ENCODE data around the gene WDR90. TPM values are rescaled to one million over a fixed set of nuclear protein-coding genes. Genes with fewer than 3 reads are reported as not detected.
A peak's percentile ranks its signal among the peaks of the same experiment; 100 is the strongest.

The WDR90 gene
- total and polyA plus RNA-seq, 2 of the 13 experiments (the other 11 are each of a cell fraction or from before 2014, with no cell fraction given), result 14.9 to 28.9 TPM

DNA sequence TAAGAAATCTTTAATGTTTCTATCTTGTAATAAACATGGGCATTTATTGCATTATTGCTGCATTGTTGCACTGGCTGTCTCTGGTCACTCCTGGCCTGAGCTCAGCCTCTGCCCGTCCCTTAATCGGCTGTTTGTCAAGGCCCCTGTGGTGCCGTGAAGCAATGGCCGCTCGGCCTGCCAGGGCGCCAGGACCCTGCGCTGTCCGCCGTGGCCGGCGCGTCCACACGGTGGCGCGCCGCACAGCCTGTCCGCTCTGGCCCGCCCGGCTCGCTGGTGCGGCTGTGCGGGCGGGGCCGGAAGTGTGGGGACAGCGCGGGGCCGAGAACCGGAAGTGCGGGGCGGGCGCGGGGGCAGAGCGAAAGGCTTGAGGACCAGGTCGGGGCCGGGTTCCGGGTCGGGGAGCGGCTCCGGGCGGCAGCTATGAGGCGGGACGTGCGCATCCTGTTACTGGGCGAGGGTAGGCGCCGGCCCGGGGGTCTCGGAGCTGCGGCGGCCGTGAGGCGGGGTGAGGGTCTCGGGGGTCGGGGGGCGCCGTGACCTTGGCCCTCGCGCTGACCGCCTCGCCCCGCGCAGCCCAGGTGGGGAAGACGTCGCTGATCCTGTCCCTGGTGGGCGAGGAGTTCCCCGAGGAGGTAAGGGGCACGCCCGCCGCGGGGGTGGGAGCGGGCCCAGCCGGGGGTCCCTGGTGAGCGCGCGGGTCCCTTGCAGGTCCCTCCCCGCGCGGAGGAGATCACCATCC is 18.8 kb downstream of the WDR90 start, which contains the start of gene RHOT2 (continued):
- TF ChIP-seq, protein P1, sequence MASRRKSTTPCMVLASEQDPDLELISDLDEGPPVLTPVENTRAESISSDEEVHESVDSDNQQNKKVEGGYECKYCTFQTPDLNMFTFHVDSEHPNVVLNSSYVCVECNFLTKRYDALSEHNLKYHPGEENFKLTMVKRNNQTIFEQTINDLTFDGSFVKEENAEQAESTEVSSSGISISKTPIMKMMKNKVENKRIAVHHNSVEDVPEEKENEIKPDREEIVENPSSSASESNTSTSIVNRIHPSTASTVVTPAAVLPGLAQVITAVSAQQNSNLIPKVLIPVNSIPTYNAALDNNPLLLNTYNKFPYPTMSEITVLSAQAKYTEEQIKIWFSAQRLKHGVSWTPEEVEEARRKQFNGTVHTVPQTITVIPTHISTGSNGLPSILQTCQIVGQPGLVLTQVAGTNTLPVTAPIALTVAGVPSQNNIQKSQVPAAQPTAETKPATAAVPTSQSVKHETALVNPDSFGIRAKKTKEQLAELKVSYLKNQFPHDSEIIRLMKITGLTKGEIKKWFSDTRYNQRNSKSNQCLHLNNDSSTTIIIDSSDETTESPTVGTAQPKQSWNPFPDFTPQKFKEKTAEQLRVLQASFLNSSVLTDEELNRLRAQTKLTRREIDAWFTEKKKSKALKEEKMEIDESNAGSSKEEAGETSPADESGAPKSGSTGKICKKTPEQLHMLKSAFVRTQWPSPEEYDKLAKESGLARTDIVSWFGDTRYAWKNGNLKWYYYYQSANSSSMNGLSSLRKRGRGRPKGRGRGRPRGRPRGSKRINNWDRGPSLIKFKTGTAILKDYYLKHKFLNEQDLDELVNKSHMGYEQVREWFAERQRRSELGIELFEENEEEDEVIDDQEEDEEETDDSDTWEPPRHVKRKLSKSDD (CRISPR knock-in tag; IDR thresholded peaks at IDR 0.05; ENCODE audit: low read depth), result peak; percentile 89
- TF ChIP-seq, protein P2, sequence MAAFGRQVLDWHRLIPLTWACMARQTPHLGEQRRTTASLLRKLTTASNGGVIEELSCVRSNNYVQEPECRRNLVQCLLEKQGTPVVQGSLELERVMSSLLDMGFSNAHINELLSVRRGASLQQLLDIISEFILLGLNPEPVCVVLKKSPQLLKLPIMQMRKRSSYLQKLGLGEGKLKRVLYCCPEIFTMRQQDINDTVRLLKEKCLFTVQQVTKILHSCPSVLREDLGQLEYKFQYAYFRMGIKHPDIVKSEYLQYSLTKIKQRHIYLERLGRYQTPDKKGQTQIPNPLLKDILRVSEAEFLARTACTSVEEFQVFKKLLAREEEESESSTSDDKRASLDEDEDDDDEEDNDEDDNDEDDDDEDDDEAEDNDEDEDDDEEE (CRISPR knock-in tag; IDR thresholded peaks at IDR 0.05), result no peak; the same call in 1 of the 2 replicates
- peak; percentile 9; the same call in 1 of the 2 replicates for TF ChIP-seq ZNF558 (CRISPR knock-in tag; IDR thresholded peaks at IDR 0.05; ENCODE audit: borderline replicate concordance)
- TF ChIP-seq, protein P3, sequence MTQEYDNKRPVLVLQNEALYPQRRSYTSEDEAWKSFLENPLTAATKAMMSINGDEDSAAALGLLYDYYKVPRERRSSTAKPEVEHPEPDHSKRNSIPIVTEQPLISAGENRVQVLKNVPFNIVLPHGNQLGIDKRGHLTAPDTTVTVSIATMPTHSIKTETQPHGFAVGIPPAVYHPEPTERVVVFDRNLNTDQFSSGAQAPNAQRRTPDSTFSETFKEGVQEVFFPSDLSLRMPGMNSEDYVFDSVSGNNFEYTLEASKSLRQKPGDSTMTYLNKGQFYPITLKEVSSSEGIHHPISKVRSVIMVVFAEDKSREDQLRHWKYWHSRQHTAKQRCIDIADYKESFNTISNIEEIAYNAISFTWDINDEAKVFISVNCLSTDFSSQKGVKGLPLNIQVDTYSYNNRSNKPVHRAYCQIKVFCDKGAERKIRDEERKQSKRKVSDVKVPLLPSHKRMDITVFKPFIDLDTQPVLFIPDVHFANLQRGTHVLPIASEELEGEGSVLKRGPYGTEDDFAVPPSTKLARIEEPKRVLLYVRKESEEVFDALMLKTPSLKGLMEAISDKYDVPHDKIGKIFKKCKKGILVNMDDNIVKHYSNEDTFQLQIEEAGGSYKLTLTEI (CRISPR knock-in tag; conservative IDR thresholded peaks at IDR 0.05), result no peak
- TF ChIP-seq, protein P4, sequence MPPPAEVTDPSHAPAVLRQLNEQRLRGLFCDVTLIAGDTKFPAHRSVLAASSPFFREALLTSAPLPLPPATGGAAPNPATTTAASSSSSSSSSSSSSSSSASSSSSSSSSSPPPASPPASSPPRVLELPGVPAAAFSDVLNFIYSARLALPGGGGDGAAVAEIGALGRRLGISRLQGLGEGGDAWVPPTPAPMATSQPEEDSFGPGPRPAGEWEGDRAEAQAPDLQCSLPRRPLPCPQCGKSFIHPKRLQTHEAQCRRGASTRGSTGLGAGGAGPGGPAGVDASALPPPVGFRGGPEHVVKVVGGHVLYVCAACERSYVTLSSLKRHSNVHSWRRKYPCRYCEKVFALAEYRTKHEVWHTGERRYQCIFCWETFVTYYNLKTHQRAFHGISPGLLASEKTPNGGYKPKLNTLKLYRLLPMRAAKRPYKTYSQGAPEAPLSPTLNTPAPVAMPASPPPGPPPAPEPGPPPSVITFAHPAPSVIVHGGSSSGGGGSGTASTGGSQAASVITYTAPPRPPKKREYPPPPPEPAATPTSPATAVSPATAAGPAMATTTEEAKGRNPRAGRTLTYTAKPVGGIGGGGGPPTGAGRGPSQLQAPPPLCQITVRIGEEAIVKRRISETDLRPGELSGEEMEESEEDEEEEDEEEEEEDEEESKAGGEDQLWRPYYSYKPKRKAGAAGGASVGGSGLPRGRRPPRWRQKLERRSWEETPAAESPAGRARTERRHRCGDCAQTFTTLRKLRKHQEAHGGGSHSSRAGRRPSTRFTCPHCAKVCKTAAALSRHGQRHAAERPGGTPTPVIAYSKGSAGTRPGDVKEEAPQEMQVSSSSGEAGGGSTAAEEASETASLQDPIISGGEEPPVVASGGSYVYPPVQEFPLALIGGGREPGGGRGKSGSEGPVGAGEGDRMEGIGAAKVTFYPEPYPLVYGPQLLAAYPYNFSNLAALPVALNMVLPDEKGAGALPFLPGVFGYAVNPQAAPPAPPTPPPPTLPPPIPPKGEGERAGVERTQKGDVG (CRISPR knock-in tag; IDR thresholded peaks at IDR 0.05; ENCODE audit: borderline replicate concordance), result no peak
- 0 out of 2 replicates have a peak, but pooled peaks have one; percentile 59 for TF ChIP-seq ZNF607 (CRISPR knock-in tag; IDR thresholded peaks at IDR 0.05; ENCODE audit: borderline replicate concordance)
- TF ChIP-seq, protein P5, sequence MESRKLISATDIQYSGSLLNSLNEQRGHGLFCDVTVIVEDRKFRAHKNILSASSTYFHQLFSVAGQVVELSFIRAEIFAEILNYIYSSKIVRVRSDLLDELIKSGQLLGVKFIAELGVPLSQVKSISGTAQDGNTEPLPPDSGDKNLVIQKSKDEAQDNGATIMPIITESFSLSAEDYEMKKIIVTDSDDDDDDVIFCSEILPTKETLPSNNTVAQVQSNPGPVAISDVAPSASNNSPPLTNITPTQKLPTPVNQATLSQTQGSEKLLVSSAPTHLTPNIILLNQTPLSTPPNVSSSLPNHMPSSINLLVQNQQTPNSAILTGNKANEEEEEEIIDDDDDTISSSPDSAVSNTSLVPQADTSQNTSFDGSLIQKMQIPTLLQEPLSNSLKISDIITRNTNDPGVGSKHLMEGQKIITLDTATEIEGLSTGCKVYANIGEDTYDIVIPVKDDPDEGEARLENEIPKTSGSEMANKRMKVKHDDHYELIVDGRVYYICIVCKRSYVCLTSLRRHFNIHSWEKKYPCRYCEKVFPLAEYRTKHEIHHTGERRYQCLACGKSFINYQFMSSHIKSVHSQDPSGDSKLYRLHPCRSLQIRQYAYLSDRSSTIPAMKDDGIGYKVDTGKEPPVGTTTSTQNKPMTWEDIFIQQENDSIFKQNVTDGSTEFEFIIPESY (CRISPR knock-in tag; IDR thresholded peaks at IDR 0.05), result peak; percentile 76
- no peak for TF ChIP-seq PAF1 (CRISPR knock-in tag; IDR thresholded peaks at IDR 0.05)
- no peak for TF ChIP-seq PAX8 (CRISPR knock-in tag; IDR thresholded peaks at IDR 0.05; ENCODE audit: borderline replicate concordance)
- TF ChIP-seq, protein P6, sequence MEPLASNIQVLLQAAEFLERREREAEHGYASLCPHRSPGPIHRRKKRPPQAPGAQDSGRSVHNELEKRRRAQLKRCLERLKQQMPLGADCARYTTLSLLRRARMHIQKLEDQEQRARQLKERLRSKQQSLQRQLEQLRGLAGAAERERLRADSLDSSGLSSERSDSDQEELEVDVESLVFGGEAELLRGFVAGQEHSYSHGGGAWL (CRISPR knock-in tag; IDR thresholded peaks at IDR 0.05), result no peak
- TF ChIP-seq ZNF615 (CRISPR knock-in tag; IDR thresholded peaks at IDR 0.05; ENCODE audit: borderline replicate concordance), result no peak
- no peak for TF ChIP-seq TCF12 (IDR thresholded peaks at IDR 0.05)
- peak; percentile 25; the same call in 1 of the 2 replicates for TF ChIP-seq TCF12 (CRISPR knock-in tag; IDR thresholded peaks at IDR 0.05)
- TF ChIP-seq CENPX (CRISPR knock-in tag; IDR thresholded peaks at IDR 0.05), result no peak
